OCI-LY7 (cell line): ENCODE measurements around the gene ARF6.

Experiments used
- EZH2phosphoT487 ChIP-seq: fragments of 200-600 bp; sonication (generic); IDR thresholded peaks from 2 replicates; pipeline ENCODE4 v1.6.1; 2018; ENCODE audit warnings: low read depth, borderline replicate concordance, mild to moderate bottlenecking, mixed run types, antibody characterized with exemption, low read length, moderate library complexity, mixed read lengths
- TF ChIP-seq, protein P1 (sequence below): fragments of 200-600 bp; sonication (generic); conservative IDR thresholded peaks from 2 replicates; pipeline ENCODE4 v1.5.1; 2014; ENCODE audit warnings: mild to moderate bottlenecking, antibody characterized with exemption, low read length, moderate library complexity, mixed read lengths

DNA sequence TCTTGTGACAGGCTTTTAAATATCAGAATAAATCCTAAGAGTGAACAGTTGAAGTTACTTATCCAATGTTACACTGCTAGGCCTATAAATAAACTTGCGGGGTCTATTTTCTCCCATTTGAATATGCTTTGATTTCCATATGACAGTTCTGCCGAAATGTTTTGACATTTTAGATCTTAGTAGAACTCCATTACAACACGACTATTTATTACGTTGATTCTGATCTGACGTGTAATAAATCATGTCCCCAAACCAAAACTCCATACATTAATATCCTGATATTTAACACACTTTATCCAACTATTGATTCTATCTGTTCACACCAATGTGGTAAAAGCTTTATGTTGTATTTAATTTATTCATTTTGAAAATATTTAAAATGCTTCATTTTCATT is 24.2 kb upstream of the ARF6 start:
- TF ChIP-seq, protein P1, sequence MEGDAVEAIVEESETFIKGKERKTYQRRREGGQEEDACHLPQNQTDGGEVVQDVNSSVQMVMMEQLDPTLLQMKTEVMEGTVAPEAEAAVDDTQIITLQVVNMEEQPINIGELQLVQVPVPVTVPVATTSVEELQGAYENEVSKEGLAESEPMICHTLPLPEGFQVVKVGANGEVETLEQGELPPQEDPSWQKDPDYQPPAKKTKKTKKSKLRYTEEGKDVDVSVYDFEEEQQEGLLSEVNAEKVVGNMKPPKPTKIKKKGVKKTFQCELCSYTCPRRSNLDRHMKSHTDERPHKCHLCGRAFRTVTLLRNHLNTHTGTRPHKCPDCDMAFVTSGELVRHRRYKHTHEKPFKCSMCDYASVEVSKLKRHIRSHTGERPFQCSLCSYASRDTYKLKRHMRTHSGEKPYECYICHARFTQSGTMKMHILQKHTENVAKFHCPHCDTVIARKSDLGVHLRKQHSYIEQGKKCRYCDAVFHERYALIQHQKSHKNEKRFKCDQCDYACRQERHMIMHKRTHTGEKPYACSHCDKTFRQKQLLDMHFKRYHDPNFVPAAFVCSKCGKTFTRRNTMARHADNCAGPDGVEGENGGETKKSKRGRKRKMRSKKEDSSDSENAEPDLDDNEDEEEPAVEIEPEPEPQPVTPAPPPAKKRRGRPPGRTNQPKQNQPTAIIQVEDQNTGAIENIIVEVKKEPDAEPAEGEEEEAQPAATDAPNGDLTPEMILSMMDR, result no peak
- no peak for TF ChIP-seq EZH2phosphoT487
